Spleen (tissue), 11 donors: ENCODE measurements around the gene CCL17. TPM values are rescaled to one million over a fixed set of nuclear protein-coding genes. Genes with fewer than 3 reads are reported as not detected.

Source experiments
- DNase-seq: peaks from one replicate; pipeline ENCODE4 v3.0.0-alpha.2; 2020
- H3K27ac ChIP-seq, 8 donors: fragments of 200-600 bp; sonication (generic) in 7 of 8; 1 replicate in 4 of 8; 2 replicates in 4 of 8; pipeline versions ENCODE4 v1.5.0 to v1.8.0; 2016 to 2021; ENCODE audit warnings: inconsistent platforms in 4 of 8, mild to moderate bottlenecking in 4 of 8, moderate library complexity in 1 of 8
- H3K27me3 ChIP-seq, 7 donors: fragments of 200-600 bp; sonication (generic) in 6 of 7; replicated peaks in 1 of 7; 1 replicate in 4 of 7; 2 replicates in 3 of 7; pipeline versions ENCODE4 v1.5.0 to v1.8.0; 2016 to 2021; ENCODE audit warnings: inconsistent platforms in 3 of 7, mild to moderate bottlenecking in 1 of 7
- H3K36me3 ChIP-seq, 6 donors: fragments of 200-600 bp; sonication (generic) in 5 of 6; 1 replicate in 4 of 6; 2 replicates in 2 of 6; pipeline versions ENCODE4 v1.5.0 to v1.8.0; 2016 to 2021; ENCODE audit warnings: inconsistent platforms in 2 of 6
- H3K4me1 ChIP-seq, 6 donors: fragments of 200-600 bp; sonication (generic) in 5 of 6; 1 replicate in 3 of 6; 2 replicates in 3 of 6; pipeline versions ENCODE4 v1.5.0 to v1.8.0; 2016 to 2021; ENCODE audit warnings: inconsistent platforms in 3 of 6
- H3K4me3 ChIP-seq, 8 donors: fragments of 200-600 bp; sonication (generic) in 7 of 8; 1 replicate in 4 of 8; 2 replicates in 4 of 8; pipeline versions ENCODE4 v1.5.0 to v1.8.0; 2016 to 2021; ENCODE audit warnings: inconsistent platforms in 4 of 8, mild to moderate bottlenecking in 4 of 8, moderate library complexity in 2 of 8
- H3K9me3 ChIP-seq, 8 donors: fragments of 200-600 bp; sonication (generic) in 7 of 8; 1 replicate in 4 of 8; 2 replicates in 4 of 8; pipeline versions ENCODE4 v1.5.0 to v1.8.0; 2016 to 2021; ENCODE audit warnings: inconsistent platforms in 4 of 8
- POLR2A ChIP-seq, 3 donors: fragments of 450-650 bp; IDR thresholded peaks; one replicate each; pipeline ENCODE4 v1.5.1; 2017; ENCODE audit warnings: antibody characterized with exemption in 3 of 3, mild to moderate bottlenecking in 1 of 3
- POLR2AphosphoS5 ChIP-seq, 3 donors: sonication (generic); formaldehyde crosslinking; IDR thresholded peaks; one replicate each; pipeline ENCODE4 v1.5.1; 2017; ENCODE audit warnings: antibody characterized with exemption in 3 of 3
- WGBS, 5 donors: extraction: QIAGEN DNeasy Blood & Tissue Kit in 3 of 5; methylation state at CpG; one replicate each; pipeline versions ENCODE4 v1.1.5 to v1.1.7; 2013 to 2018; 5-methylcytosine and 5-hydroxymethylcytosine counted together
- intact Hi-C: fragments of 100-400 bp; cut with DNase I; formaldehyde crosslinking; loops from one replicate; pipeline ENCODE4 v1.15.0; 2023; ENCODE audit warnings: low total_unique reads
- polyA plus RNA-seq, 3 donors: library from polyadenylated mRNA; stranded (reverse); fragments of 200-250 nt; gene quantifications; one replicate each; pipeline ENCODE4 v1.2.1, GENCODE V29; 2013
- total RNA-seq, 7 donors: library from RNA; depleted of rRNA in 3 of 7; stranded (reverse); fragments of >200 nt in 3 of 7; fragmentation: NEBNext Ultra II Directional in 4 of 7; extraction: Animal tissue kit (Norgen Biotek cat#: 25700) in 4 of 7; gene quantifications; one replicate each; pipeline versions ENCODE4 v1.1.0 to v1.2.1, GENCODE V29; 2016 to 2021
- TF ChIP-seq, protein P1 (sequence below), 11 experiments: fragments of 200-600 bp in 7 of 11; fragments of 450-650 bp in 4 of 11; sonication (generic) in 4 of 11; IDR thresholded peaks in 8 of 11; conservative IDR thresholded peaks in 3 of 11; 1 replicate in 7 of 11; 2 replicates in 4 of 11; pipeline versions ENCODE4 v1.4.0 to v1.8.0; 2016 to 2021; ENCODE audit warnings: antibody characterized with exemption in 11 of 11, inconsistent platforms in 4 of 11, mild to moderate bottlenecking in 1 of 11
- donor health status: healthy with polysubstance abuse.
- donor health status: DM: no; HTN: no; CAD: no; lungs with moderate emphysema.
- donor health status: DM: no; HTN: no; CAD: no.
- donor health status: Bipolar disorder and iron deficiency.
- donor health status: healthy.
- donor health status: DM: no; HTN: no; CAD: no.
- donor health status: DM: yes; HTN: yes; CAD: no.

Gene CCL17
- total and polyA plus RNA-seq, 10 donors: 0.29 to 4.0 (median 2.0) TPM; not detected in 4

- intact Hi-C loops: no loop called here
- H3K4me1 ChIP-seq: peaks cover 15 to 50% (median 33%) of the 10 kb centered on the region in 6 donors
- peaks cover 0 to 16% (median 7%) of the 10 kb centered on the region in 6 donors for H3K36me3 ChIP-seq
- peak overlapping the region; percentile 71 to 97 (median 90) for H3K4me3 ChIP-seq
- H3K27me3 ChIP-seq: no peaks in the 10 kb centered on the region
- no peak for DNase-seq
- WGBS, 5 donors: 3 to 6% (median 4%) methylated on average over 17 to 28 of the region's 28 CpGs
- H3K27ac ChIP-seq: peak overlapping the region; percentile 77 to 88 (median 86)
- H3K9me3 ChIP-seq: no peaks in the 10 kb centered on the region
- TF ChIP-seq POLR2A (IDR thresholded peaks at IDR 0.05) (no peak), POLR2AphosphoS5 (IDR thresholded peaks at IDR 0.05) (no peak)
- TF ChIP-seq, protein P1, sequence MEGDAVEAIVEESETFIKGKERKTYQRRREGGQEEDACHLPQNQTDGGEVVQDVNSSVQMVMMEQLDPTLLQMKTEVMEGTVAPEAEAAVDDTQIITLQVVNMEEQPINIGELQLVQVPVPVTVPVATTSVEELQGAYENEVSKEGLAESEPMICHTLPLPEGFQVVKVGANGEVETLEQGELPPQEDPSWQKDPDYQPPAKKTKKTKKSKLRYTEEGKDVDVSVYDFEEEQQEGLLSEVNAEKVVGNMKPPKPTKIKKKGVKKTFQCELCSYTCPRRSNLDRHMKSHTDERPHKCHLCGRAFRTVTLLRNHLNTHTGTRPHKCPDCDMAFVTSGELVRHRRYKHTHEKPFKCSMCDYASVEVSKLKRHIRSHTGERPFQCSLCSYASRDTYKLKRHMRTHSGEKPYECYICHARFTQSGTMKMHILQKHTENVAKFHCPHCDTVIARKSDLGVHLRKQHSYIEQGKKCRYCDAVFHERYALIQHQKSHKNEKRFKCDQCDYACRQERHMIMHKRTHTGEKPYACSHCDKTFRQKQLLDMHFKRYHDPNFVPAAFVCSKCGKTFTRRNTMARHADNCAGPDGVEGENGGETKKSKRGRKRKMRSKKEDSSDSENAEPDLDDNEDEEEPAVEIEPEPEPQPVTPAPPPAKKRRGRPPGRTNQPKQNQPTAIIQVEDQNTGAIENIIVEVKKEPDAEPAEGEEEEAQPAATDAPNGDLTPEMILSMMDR (IDR thresholded peaks at IDR 0.05 in 8 of 11, conservative IDR thresholded peaks at IDR 0.05 in 3 of 11): no peak
Observed at GRCh38 chr16:57446531-57447185, 42.1 kb downstream of the CCL17 start.

GRCh38 chr16:57447186-57447962, 42.8 kb downstream of the CCL17 start, which contains the start of the genes CIAPIN1 and COQ9:
Gene CIAPIN1 (minus strand): TSS chr16:57447385. CDS start chr16:57440928, 6,457 bp downstream.
Gene COQ9 (plus strand): TSS chr16:57447479. CDS start chr16:57447506, 27 bp downstream.
- intact Hi-C loops: no loop called here
- TF ChIP-seq, protein P1 (IDR thresholded peaks at IDR 0.05 in 8 of 11, conservative IDR thresholded peaks at IDR 0.05 in 3 of 11): peak in 6 of 11 experiments; percentile 24 to 57 (median 46)
- peak; percentile 96 to 97 (median 96) for TF ChIP-seq POLR2AphosphoS5 (IDR thresholded peaks at IDR 0.05)
- peak in 2 of 3 donors; percentile 53 to 70 for TF ChIP-seq POLR2A (IDR thresholded peaks at IDR 0.05)
- H3K9me3 ChIP-seq: no peaks in the 10 kb centered on the region
- peaks cover 0 to 18% (median 13%) of the 10 kb centered on the region in 6 donors for H3K36me3 ChIP-seq
- DNase-seq: peak; percentile 100
- H3K27ac ChIP-seq: peak within 1 kb of the TSS; percentile 77 to 88 (median 86)
- 0 to 1% (median 0%) methylated on average over 35 to 68 of the region's 68 CpGs for WGBS, 5 donors
- no peaks in the 10 kb centered on the region for H3K27me3 ChIP-seq
- H3K4me3 ChIP-seq: peak within 1 kb of the TSS; percentile 71 to 97 (median 90)
- peaks cover 15 to 50% (median 33%) of the 10 kb centered on the region in 6 donors for H3K4me1 ChIP-seq

DNA sequence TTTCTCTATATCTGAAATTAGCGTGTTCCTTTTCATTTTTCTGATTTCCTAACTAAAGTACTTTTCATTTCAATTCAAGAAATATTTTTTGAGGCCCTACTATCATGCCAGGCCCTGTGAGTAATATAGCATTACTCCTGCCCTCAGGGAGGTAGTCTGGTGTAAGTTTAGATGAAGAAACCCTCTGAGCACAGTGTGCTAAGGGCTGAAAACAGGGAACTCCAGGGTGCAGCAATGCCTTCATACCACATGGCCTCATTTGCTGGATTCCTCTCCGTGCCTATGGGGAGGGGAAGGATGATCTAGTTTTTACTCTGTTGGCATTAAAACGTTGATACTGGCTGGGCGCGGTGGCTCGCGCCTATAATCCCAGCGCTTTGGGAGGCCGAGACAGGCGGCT, 47.5 kb downstream of the CCL17 start:
- Histone ChIP-seq H3K9me3 (no peaks in the 10 kb centered on the region), H3K4me3 (no peak overlapping the region), H3K27me3 (no peaks in the 10 kb centered on the region), H3K4me1 (peaks cover 7 to 25% (median 16%) of the 10 kb centered on the region in 6 donors), H3K27ac (no peak overlapping the region), H3K36me3 (peaks cover 0 to 63% (median 49%) of the 10 kb centered on the region in 6 donors)
- DNase-seq: no peak
- intact Hi-C loops: no loop called here
- WGBS, 5 donors: 93 to 96% (median 94%) methylated on average over 10 of the region's 10 CpGs
- no peak for TF ChIP-seq POLR2A (IDR thresholded peaks at IDR 0.05)
- TF ChIP-seq, protein P1 (IDR thresholded peaks at IDR 0.05 in 8 of 11, conservative IDR thresholded peaks at IDR 0.05 in 3 of 11): no peak
- no peak for TF ChIP-seq POLR2AphosphoS5 (IDR thresholded peaks at IDR 0.05)
